HCT116 (cell line): ENCODE data around the gene SOX6. TPM values are rescaled to one million over a fixed set of nuclear protein-coding genes. Genes with fewer than 3 reads are reported as not detected.

Experiments
- ATAC-seq: fragments of 200-7000 bp; cut with Tn5 transposase; 2 replicates; pipeline ENCODE4 v1.9.1; 2020; ENCODE audit warnings: mild to moderate bottlenecking, moderate library complexity
- BruUV-seq: library from RNA; stranded (reverse); fragments of 400-500 nt; replicated peaks from 2 replicates; lab custom pipeline; 2021; lab: Mats Ljungman, UMichigan
- CTCF ChIA-PET: fragments of 300-600 bp; sonication (Branson Sonifier 250); formaldehyde crosslinking; loops from one replicate; lab custom pipeline; 2021; ENCODE audit warnings: antibody characterized with exemption; lab: Charles Lee
- POLR2A ChIA-PET: fragments of 300-600, 350-600 bp; sonication (Branson Sonifier 250); formaldehyde crosslinking; loops from one replicate; lab custom pipeline; 2021; ENCODE audit warnings: antibody characterized with exemption; lab: Charles Lee
- RAD21 ChIA-PET, 2 experiments: fragments of 300-600 bp; sonication (Branson Sonifier 250); formaldehyde crosslinking; loops; one replicate each; lab custom pipeline; 2023; ENCODE audit warnings: low total read pairs in 2 of 2; ENCODE audit not compliant: uncharacterized antibody in 2 of 2, unreplicated experiment in 2 of 2, low non-redundant PET in 1 of 2; lab: Charles Lee
- DNase-seq: peaks from one replicate; pipeline ENCODE4 v3.0.0-alpha.2; 2010; ENCODE audit warnings: low read depth, low spot score
- H2AFZ ChIP-seq: fragments of 200-600 bp; shearing (Covaris generic), sonication (generic); 2 replicates; pipeline ENCODE4 v1.6.1; 2017; ENCODE audit warnings: low read depth, mixed run types, mixed read lengths, antibody characterized with exemption, low read length; ENCODE audit not compliant: poor library complexity, severe bottlenecking
- H3K27ac ChIP-seq: 2 replicates; pipeline ENCODE4 v1.5.1; 2012; ENCODE audit warnings: low read depth, low read length
- H3K27me3 ChIP-seq: fragments of 200-600 bp; sonication (generic); 2 replicates; pipeline ENCODE4 v1.6.1; 2016; ENCODE audit warnings: mixed run types, low read length, mixed read lengths; ENCODE audit not compliant: insufficient read depth
- H3K36me3 ChIP-seq, 2 experiments: fragments of 200-500 bp in 1 of 2; fragments of 200-600 bp in 1 of 2; sonication (Bioruptor generic) in 1 of 2; sonication (generic) in 1 of 2; 2 replicates each; pipeline versions ENCODE4 v1.5.1 to v1.6.1; 2014 to 2016; ENCODE audit warnings: low read length in 2 of 2, inconsistent platforms in 1 of 2, mixed read lengths in 1 of 2, mixed run types in 1 of 2; ENCODE audit not compliant: insufficient read depth in 2 of 2, control insufficient read depth in 1 of 2
- H3K4me1 ChIP-seq, 2 experiments: fragments of 200-600 bp in 1 of 2; sonication (generic) in 1 of 2; 2 replicates each; pipeline versions ENCODE4 v1.5.1 to v1.6.1; 2012 to 2017; ENCODE audit warnings: low read length in 2 of 2, inconsistent platforms in 1 of 2, mild to moderate bottlenecking in 1 of 2, mixed read lengths in 1 of 2, mixed run types in 1 of 2, moderate library complexity in 1 of 2; ENCODE audit not compliant: insufficient read depth in 2 of 2, control insufficient read depth in 1 of 2
- H3K4me2 ChIP-seq: fragments of 200-600 bp; sonication (generic); 2 replicates; pipeline ENCODE4 v1.6.1; 2017; ENCODE audit warnings: mixed run types, low read length, mixed read lengths
- H3K4me3 ChIP-seq, 2 experiments: fragments of 200-600 bp in 1 of 2; sonication (generic) in 1 of 2; replicated peaks in 1 of 2; 2 replicates each; pipeline ENCODE4 v1.5.1; 2011 to 2016; ENCODE audit warnings: low read length in 2 of 2, control low read depth in 1 of 2, low read depth in 1 of 2, mild to moderate bottlenecking in 1 of 2, mixed read lengths in 1 of 2, mixed run types in 1 of 2
- H3K79me2 ChIP-seq: fragments of 200-600 bp; sonication (generic); 2 replicates; pipeline ENCODE4 v1.6.1; 2017; ENCODE audit warnings: mild to moderate bottlenecking, mixed run types, low read length, moderate library complexity, mixed read lengths; ENCODE audit not compliant: insufficient read depth
- H3K9ac ChIP-seq: fragments of 200-600 bp; sonication (generic); 2 replicates; pipeline ENCODE4 v1.6.1; 2016; ENCODE audit warnings: low read length, mixed read lengths
- H3K9me2 ChIP-seq: fragments of 200-600 bp; sonication (generic), shearing (Covaris generic); 2 replicates; pipeline ENCODE4 v1.6.1; 2017; ENCODE audit warnings: mixed run types, mild to moderate bottlenecking, moderate library complexity; ENCODE audit not compliant: insufficient read depth
- H3K9me3 ChIP-seq, 2 experiments: fragments of 200-500 bp in 1 of 2; fragments of 200-600 bp in 1 of 2; sonication (Bioruptor generic) in 1 of 2; sonication (generic) in 1 of 2; 2 replicates each; pipeline ENCODE4 v1.6.1; 2014 to 2017; ENCODE audit warnings: low read length in 2 of 2, mixed read lengths in 2 of 2, inconsistent platforms in 1 of 2, low read depth in 1 of 2, mild to moderate bottlenecking in 1 of 2, mixed run types in 1 of 2, moderate library complexity in 1 of 2; ENCODE audit not compliant: control insufficient read depth in 1 of 2, insufficient read depth in 1 of 2
- H4K20me1 ChIP-seq: fragments of 200-600 bp; sonication (generic), shearing (Covaris generic); 2 replicates; pipeline ENCODE4 v1.6.1; 2017; ENCODE audit warnings: mixed run types, mild to moderate bottlenecking, moderate library complexity; ENCODE audit not compliant: insufficient read depth
- CTCF ChIP-seq, 3 experiments: fragments of 200-600 bp in 1 of 3; sonication (generic) in 1 of 3; IDR thresholded peaks in 2 of 3; conservative IDR thresholded peaks in 1 of 3; 2 replicates each; pipeline ENCODE4 v1.5.1; 2012 to 2017; ENCODE audit warnings: low read depth in 2 of 3, low read length in 2 of 3, antibody characterized with exemption in 1 of 3, borderline replicate concordance in 1 of 3, control low read depth in 1 of 3, mild to moderate bottlenecking in 1 of 3, mixed read lengths in 1 of 3, mixed run types in 1 of 3, moderate library complexity in 1 of 3; ENCODE audit not compliant: insufficient read depth in 1 of 3
- EZH2 ChIP-seq: fragments of 200-600 bp; sonication (generic); IDR thresholded peaks from 2 replicates; pipeline ENCODE4 v1.6.1; 2017; ENCODE audit warnings: antibody characterized with exemption, mixed run types
- EZH2phosphoT487 ChIP-seq: fragments of 200-600 bp; IDR thresholded peaks from 2 replicates; pipeline ENCODE4 v1.6.1; 2018; ENCODE audit warnings: antibody characterized with exemption, borderline replicate concordance
- FOSL1 ChIP-seq: IDR thresholded peaks from 2 replicates; pipeline ENCODE4 v1.6.1; 2012; ENCODE audit warnings: low read depth
- JUND ChIP-seq: IDR thresholded peaks from 2 replicates; pipeline ENCODE4 v1.6.1; 2012
- POLR2AphosphoS5 ChIP-seq: IDR thresholded peaks from 2 replicates; pipeline ENCODE4 v1.6.1; 2011; ENCODE audit warnings: mild to moderate bottlenecking, low read depth, low read length, moderate library complexity
- REST ChIP-seq: IDR thresholded peaks from 2 replicates; pipeline ENCODE4 v1.6.1; 2012; ENCODE audit warnings: low read depth
- SRF ChIP-seq: IDR thresholded peaks from 2 replicates; pipeline ENCODE4 v1.6.1; 2012; ENCODE audit warnings: low read depth
- TCF7L2 ChIP-seq: IDR thresholded peaks from 2 replicates; pipeline ENCODE4 v1.7.0; 2011; ENCODE audit warnings: borderline replicate concordance, inconsistent platforms; ENCODE audit not compliant: insufficient read depth, insufficient read length; ENCODE audit errors: extremely low read depth
- intact Hi-C: fragments of 100-400 bp; cut with micrococcal nuclease; formaldehyde crosslinking; loops from 2 replicates; pipeline ENCODE4 v1.10.0; 2022
- total RNA-seq: library from RNA; stranded (reverse); gene quantifications from one replicate; pipeline ENCODE4 v1.2.1, GENCODE V29; 2021; ENCODE audit not compliant: unreplicated experiment

SOX6 gene
- total RNA-seq, 1 experiment from 2014 or later: 0.81 TPM

- Histone ChIP-seq H3K27ac (no peak overlapping the region), H4K20me1 (no peaks in the 10 kb centered on the region), H3K36me3 (no peaks in the 10 kb centered on the region), H3K4me2 (no peak overlapping the region), H2AFZ (no peak overlapping the region), H3K4me3 (no peak overlapping the region), H3K27me3 (peaks cover 18% of the 10 kb centered on the region; the same call in 1 of the 2 replicates), H3K4me1 (no peaks in the 10 kb centered on the region), H3K9ac (no peak overlapping the region), H3K79me2 (no peaks in the 10 kb centered on the region), H3K9me3 (no peaks in the 10 kb centered on the region), H3K9me2 (no peaks in the 10 kb centered on the region)
- ATAC-seq: no peak
- RAD21 ChIA-PET: no interaction called here
- CTCF ChIA-PET: no interaction called here
- TF ChIP-seq TCF7L2: no peak
- no peak for TF ChIP-seq EZH2
- TF ChIP-seq CTCF (IDR thresholded peaks at IDR 0.05 in 2 of 3, conservative IDR thresholded peaks at IDR 0.05 in 1 of 3; ENCODE audit: borderline replicate concordance in 1 of 3, insufficient read depth in 1 of 3, low read depth in 2 of 3, low read length in 2 of 3): no peak
- TF ChIP-seq FOSL1: no peak
- TF ChIP-seq REST: no peak
- no peak for TF ChIP-seq JUND
- no peak for TF ChIP-seq EZH2phosphoT487
- TF ChIP-seq SRF: no peak
- TF ChIP-seq POLR2AphosphoS5: no peak
- POLR2A ChIA-PET: no interaction called here
- no peak for DNase-seq
- intact Hi-C loops: no loop called here
- no TSS peak for BruUV-seq
Measured at GRCh38 chr11:16312233-16312765, 44.0 kb downstream of the SOX6 start.
